K562 (cell line): ENCODE data around the gene MCM6.

ENCODE experiments used
- HNRNPLL ChIP-seq: fragments of 200-400 bp; formaldehyde crosslinking; IDR thresholded peaks from 2 replicates; pipeline ENCODE4 v1.6.1; 2017; ENCODE audit warnings: low read length, low read depth, mild to moderate bottlenecking; ENCODE audit not compliant: poor library complexity, severe bottlenecking
- KDM1A ChIP-seq, 2 experiments: fragments of 450-650 bp; IDR thresholded peaks; 2 replicates each; pipeline ENCODE4 v1.6.1; 2016; ENCODE audit warnings: mild to moderate bottlenecking in 2 of 2
- MAZ ChIP-seq, 2 experiments: fragments of 450-650 bp in 1 of 2; sonication (generic) in 1 of 2; formaldehyde crosslinking; IDR thresholded peaks in 1 of 2; conservative IDR thresholded peaks in 1 of 2; 2 replicates each; pipeline versions ENCODE4 v1.4.0 to v1.5.0; 2020; ENCODE audit warnings: mild to moderate bottlenecking in 1 of 2, missing genetic modification reagents in 1 of 2
- RFX5 ChIP-seq: IDR thresholded peaks from 2 replicates; pipeline ENCODE4 v1.6.1; 2011; ENCODE audit warnings: low read depth, mild to moderate bottlenecking, improper control_type of control experiment, low read length
- RNF2 ChIP-seq: sonication (generic); IDR thresholded peaks from 2 replicates; pipeline ENCODE4 v1.6.1; 2016
- TF ChIP-seq, protein P1 (sequence below): sonication (generic); formaldehyde crosslinking; IDR thresholded peaks from 2 replicates; pipeline ENCODE4 v1.8.0; 2022; ENCODE audit warnings: mild to moderate bottlenecking, low read depth, missing genetic modification reagents
- TF ChIP-seq, protein P2 (sequence below), 3 experiments: IDR thresholded peaks in 2 of 3; conservative IDR thresholded peaks in 1 of 3; 2 replicates each; pipeline ENCODE4 v1.5.1; 2011 to 2012; ENCODE audit warnings: low read length in 3 of 3, mild to moderate bottlenecking in 3 of 3, control low read depth in 2 of 3, improper control_type of control experiment in 1 of 3, inconsistent platforms in 1 of 3, low read depth in 1 of 3, mixed read lengths in 1 of 3, moderate library complexity in 1 of 3; ENCODE audit not compliant: insufficient read depth in 2 of 3
- TF ChIP-seq, protein P3 (sequence below), 3 experiments: fragments of 200-800 bp in 1 of 3; fragments of 250-450 bp in 1 of 3; fragments of 450-650 bp in 1 of 3; sonication (Bioruptor Pico) in 1 of 3; sonication (Bioruptor generic) in 1 of 3; formaldehyde crosslinking in 1 of 3; IDR thresholded peaks; 2 replicates each; pipeline versions ENCODE4 v1.6.1 to v1.8.0; 2016 to 2022; ENCODE audit warnings: mild to moderate bottlenecking in 2 of 3, missing genetic modification characterization in 2 of 3, missing compliant biosample characterization in 1 of 3, moderate library complexity in 1 of 3
- TF ChIP-seq, protein P4 (sequence below): fragments of 450-650 bp; formaldehyde crosslinking; IDR thresholded peaks from 2 replicates; pipeline ENCODE4 v1.4.0; 2020; ENCODE audit warnings: mild to moderate bottlenecking, moderate library complexity

DNA sequence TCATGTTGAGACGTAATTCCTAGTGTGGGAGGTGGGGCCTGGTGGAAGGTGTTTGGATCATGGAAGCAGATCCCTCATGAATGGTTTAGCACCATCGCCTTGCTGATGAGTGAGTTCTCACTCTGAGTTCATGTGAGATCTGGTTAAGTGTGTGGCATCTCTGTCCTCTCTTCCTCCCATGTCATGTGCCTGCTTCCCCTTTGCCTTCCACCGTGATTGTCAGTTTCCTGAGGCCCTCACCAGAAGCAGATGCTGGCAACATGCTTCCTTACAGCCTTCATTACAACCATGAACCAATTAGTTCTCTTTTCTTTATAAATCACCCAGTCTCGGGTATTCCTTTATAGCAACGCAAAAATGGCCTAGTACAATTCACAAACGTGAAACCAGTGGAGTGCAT is 14.6 kb upstream of the MCM6 start:
- TF ChIP-seq KDM1A (IDR thresholded peaks at IDR 0.05) (no peak), HNRNPLL (no peak), RFX5 (no peak), MAZ (CRISPR knock-in tag; conservative IDR thresholded peaks at IDR 0.05 in 1 of 2, IDR thresholded peaks at IDR 0.05 in 1 of 2) (no peak), RNF2 (no peak)
- TF ChIP-seq, protein P1, sequence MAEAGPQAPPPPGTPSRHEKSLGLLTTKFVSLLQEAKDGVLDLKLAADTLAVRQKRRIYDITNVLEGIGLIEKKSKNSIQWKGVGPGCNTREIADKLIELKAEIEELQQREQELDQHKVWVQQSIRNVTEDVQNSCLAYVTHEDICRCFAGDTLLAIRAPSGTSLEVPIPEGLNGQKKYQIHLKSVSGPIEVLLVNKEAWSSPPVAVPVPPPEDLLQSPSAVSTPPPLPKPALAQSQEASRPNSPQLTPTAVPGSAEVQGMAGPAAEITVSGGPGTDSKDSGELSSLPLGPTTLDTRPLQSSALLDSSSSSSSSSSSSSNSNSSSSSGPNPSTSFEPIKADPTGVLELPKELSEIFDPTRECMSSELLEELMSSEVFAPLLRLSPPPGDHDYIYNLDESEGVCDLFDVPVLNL = no peak
- TF ChIP-seq, protein P2, sequence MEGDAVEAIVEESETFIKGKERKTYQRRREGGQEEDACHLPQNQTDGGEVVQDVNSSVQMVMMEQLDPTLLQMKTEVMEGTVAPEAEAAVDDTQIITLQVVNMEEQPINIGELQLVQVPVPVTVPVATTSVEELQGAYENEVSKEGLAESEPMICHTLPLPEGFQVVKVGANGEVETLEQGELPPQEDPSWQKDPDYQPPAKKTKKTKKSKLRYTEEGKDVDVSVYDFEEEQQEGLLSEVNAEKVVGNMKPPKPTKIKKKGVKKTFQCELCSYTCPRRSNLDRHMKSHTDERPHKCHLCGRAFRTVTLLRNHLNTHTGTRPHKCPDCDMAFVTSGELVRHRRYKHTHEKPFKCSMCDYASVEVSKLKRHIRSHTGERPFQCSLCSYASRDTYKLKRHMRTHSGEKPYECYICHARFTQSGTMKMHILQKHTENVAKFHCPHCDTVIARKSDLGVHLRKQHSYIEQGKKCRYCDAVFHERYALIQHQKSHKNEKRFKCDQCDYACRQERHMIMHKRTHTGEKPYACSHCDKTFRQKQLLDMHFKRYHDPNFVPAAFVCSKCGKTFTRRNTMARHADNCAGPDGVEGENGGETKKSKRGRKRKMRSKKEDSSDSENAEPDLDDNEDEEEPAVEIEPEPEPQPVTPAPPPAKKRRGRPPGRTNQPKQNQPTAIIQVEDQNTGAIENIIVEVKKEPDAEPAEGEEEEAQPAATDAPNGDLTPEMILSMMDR (IDR thresholded peaks at IDR 0.05 in 2 of 3, conservative IDR thresholded peaks at IDR 0.05 in 1 of 3; ENCODE audit: insufficient read depth in 2 of 3, low read depth in 1 of 3, low read length in 3 of 3) = no peak
- TF ChIP-seq, protein P3, sequence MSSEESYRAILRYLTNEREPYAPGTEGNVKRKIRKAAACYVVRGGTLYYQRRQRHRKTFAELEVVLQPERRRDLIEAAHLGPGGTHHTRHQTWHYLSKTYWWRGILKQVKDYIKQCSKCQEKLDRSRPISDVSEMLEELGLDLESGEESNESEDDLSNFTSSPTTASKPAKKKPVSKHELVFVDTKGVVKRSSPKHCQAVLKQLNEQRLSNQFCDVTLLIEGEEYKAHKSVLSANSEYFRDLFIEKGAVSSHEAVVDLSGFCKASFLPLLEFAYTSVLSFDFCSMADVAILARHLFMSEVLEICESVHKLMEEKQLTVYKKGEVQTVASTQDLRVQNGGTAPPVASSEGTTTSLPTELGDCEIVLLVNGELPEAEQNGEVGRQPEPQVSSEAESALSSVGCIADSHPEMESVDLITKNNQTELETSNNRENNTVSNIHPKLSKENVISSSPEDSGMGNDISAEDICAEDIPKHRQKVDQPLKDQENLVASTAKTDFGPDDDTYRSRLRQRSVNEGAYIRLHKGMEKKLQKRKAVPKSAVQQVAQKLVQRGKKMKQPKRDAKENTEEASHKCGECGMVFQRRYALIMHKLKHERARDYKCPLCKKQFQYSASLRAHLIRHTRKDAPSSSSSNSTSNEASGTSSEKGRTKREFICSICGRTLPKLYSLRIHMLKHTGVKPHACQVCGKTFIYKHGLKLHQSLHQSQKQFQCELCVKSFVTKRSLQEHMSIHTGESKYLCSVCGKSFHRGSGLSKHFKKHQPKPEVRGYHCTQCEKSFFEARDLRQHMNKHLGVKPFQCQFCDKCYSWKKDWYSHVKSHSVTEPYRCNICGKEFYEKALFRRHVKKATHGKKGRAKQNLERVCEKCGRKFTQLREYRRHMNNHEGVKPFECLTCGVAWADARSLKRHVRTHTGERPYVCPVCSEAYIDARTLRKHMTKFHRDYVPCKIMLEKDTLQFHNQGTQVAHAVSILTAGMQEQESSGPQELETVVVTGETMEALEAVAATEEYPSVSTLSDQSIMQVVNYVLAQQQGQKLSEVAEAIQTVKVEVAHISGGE (CRISPR knock-in tag; IDR thresholded peaks at IDR 0.05) = no peak
- TF ChIP-seq, protein P4, sequence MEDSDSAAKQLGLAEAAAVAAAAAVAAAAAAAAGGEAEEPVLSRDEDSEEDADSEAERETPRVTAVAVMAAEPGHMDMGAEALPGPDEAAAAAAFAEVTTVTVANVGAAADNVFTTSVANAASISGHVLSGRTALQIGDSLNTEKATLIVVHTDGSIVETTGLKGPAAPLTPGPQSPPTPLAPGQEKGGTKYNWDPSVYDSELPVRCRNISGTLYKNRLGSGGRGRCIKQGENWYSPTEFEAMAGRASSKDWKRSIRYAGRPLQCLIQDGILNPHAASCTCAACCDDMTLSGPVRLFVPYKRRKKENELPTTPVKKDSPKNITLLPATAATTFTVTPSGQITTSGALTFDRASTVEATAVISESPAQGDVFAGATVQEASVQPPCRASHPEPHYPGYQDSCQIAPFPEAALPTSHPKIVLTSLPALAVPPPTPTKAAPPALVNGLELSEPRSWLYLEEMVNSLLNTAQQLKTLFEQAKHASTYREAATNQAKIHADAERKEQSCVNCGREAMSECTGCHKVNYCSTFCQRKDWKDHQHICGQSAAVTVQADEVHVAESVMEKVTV (CRISPR knock-in tag) = no peak
